ENCODE measurements around the gene AUP1.

- TF ChIP-seq, protein P1, sequence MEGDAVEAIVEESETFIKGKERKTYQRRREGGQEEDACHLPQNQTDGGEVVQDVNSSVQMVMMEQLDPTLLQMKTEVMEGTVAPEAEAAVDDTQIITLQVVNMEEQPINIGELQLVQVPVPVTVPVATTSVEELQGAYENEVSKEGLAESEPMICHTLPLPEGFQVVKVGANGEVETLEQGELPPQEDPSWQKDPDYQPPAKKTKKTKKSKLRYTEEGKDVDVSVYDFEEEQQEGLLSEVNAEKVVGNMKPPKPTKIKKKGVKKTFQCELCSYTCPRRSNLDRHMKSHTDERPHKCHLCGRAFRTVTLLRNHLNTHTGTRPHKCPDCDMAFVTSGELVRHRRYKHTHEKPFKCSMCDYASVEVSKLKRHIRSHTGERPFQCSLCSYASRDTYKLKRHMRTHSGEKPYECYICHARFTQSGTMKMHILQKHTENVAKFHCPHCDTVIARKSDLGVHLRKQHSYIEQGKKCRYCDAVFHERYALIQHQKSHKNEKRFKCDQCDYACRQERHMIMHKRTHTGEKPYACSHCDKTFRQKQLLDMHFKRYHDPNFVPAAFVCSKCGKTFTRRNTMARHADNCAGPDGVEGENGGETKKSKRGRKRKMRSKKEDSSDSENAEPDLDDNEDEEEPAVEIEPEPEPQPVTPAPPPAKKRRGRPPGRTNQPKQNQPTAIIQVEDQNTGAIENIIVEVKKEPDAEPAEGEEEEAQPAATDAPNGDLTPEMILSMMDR (IDR thresholded peaks at IDR 0.05) = no peak
- TF ChIP-seq POLR2A (IDR thresholded peaks at IDR 0.05) (no peak), POLR2AphosphoS5 (IDR thresholded peaks at IDR 0.05) (no peak), EP300 (IDR thresholded peaks at IDR 0.05) (no peak)
Observed at GRCh38 chr2:74525717-74526648, 3.5 kb downstream of the AUP1 start, which contains the start of gene DQX1.

All from gastroesophageal sphincter (tissue), 3 donors.